GM10248 (cell line): ENCODE data around the gene NCK1.

Experiments
- CTCF ChIA-PET: fragments of 300-600 bp; sonication (Branson Sonifier 250); formaldehyde crosslinking; extraction: SDS; loops from one replicate; lab custom pipeline; 2021; ENCODE audit warnings: antibody characterized with exemption; lab: Yijun Ruan, JAX
- POLR2A ChIA-PET: fragments of 350-650 bp; sonication (Branson Sonifier 250); formaldehyde crosslinking; extraction: SDS; loops from one replicate; lab custom pipeline; 2020; ENCODE audit warnings: antibody characterized with exemption; lab: Yijun Ruan, JAX
- DNase-seq: peaks from one replicate; pipeline ENCODE4 v3.0.0; 2012; ENCODE audit errors: extremely low spot score
- CTCF ChIP-seq: IDR thresholded peaks from 2 replicates; pipeline ENCODE4 v1.5.1; 2012; ENCODE audit warnings: mild to moderate bottlenecking, low read depth; ENCODE audit errors: extremely low read depth, missing control alignments, control extremely low read depth

The NCK1 gene

GRCh38 chr3:136838641-136839555 is 23.1 kb upstream of the NCK1 start:
- no peak for DNase-seq
- TF ChIP-seq CTCF = no peak
- POLR2A ChIA-PET = interaction anchor here (0.7 to 1.4 kb wide), 2 partner anchors 23 to 422 kb away, joined by 4 read pairs; partner anchors contain the start of gene NCK1
- CTCF ChIA-PET = interaction anchor here (1.4 to 2.0 kb wide), 4 partner anchors 9 to 175 kb away, joined by 3 to 9 read pairs (median 6); partner anchors contain the start of gene NCK1

DNA sequence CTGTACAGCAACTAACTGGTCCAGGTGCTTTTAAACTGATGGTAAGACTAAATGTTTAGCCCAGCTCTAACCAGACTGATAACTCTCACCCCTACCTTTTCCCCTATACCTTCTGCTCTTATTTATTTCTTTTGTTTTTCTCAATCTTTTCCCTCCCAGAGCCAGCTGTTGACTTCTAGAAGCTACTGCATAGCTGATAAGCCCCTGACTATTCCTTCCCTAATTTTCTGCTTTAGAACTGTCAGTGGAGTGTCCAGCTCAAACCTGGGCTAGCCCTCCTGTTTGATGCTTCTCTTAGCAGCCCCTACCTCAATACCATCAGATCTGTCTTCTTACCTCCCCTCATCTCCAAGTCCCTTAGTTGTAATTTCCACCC is 22.5 kb upstream of the NCK1 start:
- CTCF ChIA-PET = interaction anchor here (1.4 to 2.0 kb wide), 4 partner anchors 10 to 174 kb away, joined by 3 to 9 read pairs (median 6); partner anchors contain the start of gene NCK1
- POLR2A ChIA-PET = interaction anchor here (0.7 to 1.4 kb wide), 2 partner anchors 22 to 422 kb away, joined by 4 read pairs; partner anchors contain the start of gene NCK1
- no peak for TF ChIP-seq CTCF
- no peak for DNase-seq

DNA sequence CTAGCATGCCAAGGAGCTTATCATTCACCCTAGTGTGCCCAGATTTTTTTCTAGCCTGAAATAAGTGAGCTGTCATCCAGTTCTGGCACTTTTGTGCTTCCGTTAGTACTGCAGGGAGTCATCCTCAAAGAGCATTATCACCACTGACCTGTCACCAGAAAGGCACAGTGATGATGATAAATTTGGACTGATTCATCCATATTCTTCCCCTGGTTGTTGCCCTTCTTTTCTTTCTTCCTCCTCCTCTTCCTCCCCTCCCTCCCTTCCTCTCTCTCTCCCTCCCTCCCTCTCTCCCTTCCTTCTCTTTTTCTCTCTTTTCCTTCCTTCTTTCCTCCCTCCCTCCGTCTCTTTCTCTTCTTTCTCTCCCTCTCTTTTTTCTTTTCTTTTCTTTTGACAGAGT is 21.8 kb upstream of the NCK1 start:
- ChIA-PET POLR2A (interaction anchor here (1.4 kb wide), 1 partner anchor 22 kb away, joined by 4 read pairs; the partner anchor contains the start of gene NCK1), CTCF (interaction anchor here (1.2 to 2.0 kb wide), 4 partner anchors 9 to 174 kb away, joined by 3 to 9 read pairs (median 4); no protein-coding TSS in a partner anchor)
- no peak for DNase-seq
- no peak for TF ChIP-seq CTCF

- CTCF ChIA-PET = interaction anchor here (1.0 to 2.1 kb wide), 4 partner anchors 19 to 190 kb away, joined by 3 to 5 read pairs (median 4); partner anchors contain the start of gene NCK1
- DNase-seq = no peak
- POLR2A ChIA-PET = no interaction called here
- TF ChIP-seq CTCF = no peak
Measured at GRCh38 chr3:136842294-136842693, 19.7 kb upstream of the NCK1 start.

- ChIA-PET CTCF (interaction anchor here (1.2 kb wide), 1 partner anchor 15 kb away, joined by 4 read pairs; no protein-coding TSS in a partner anchor), POLR2A (no interaction called here)
- no peak for DNase-seq
- no peak for TF ChIP-seq CTCF
Measured at GRCh38 chr3:136844724-136845123, 17.3 kb upstream of the NCK1 start.

- POLR2A ChIA-PET = no interaction called here
- CTCF ChIA-PET = interaction anchor here (0.7 to 2.8 kb wide), 2 partner anchors 9 to 46 kb away, joined by 3 to 13 read pairs; partner anchors contain the start of gene NCK1
- DNase-seq = no peak
- no peak for TF ChIP-seq CTCF
Measured at GRCh38 chr3:136852180-136852579, 9.8 kb upstream of the NCK1 start.
